A549 (cell line): Measurements from ENCODE around the gene AKIRIN1. TPM values are rescaled to one million over a fixed set of nuclear protein-coding genes. Genes with fewer than 3 reads are reported as not detected.

Experiments
- ATAC-seq, 2 experiments: fragments of 200-7000 bp in 1 of 2; fragments of >200 bp in 1 of 2; cut with Nextera tagmentation in 1 of 2; cut with Tn5 transposase in 1 of 2; 3 replicates each; pipeline versions ENCODE4 v1.8.0 to v1.9.1; 2018 to 2020; ENCODE audit warnings: mild to moderate bottlenecking in 1 of 2, moderate library complexity in 1 of 2
- CTCF ChIA-PET: fragments of 300-600 bp; sonication (Branson Sonifier 250); formaldehyde crosslinking; extraction: SDS; loops from one replicate; lab custom pipeline; 2021; ENCODE audit warnings: antibody characterized with exemption, inconsistent platforms; lab: Yijun Ruan, JAX
- POLR2A ChIA-PET: fragments of 350-600 bp; formaldehyde crosslinking; extraction: SDS; loops from one replicate; lab custom pipeline; 2021; ENCODE audit warnings: antibody characterized with exemption, inconsistent platforms; lab: Yijun Ruan, JAX
- DNase-seq, 2 experiments: peaks; one replicate each; pipeline versions ENCODE4 v3.0.0 to v3.0.0-alpha.2; 2011 to 2016; ENCODE audit warnings: low read depth in 1 of 2, low spot score in 1 of 2
- FAIRE-seq: peaks from 2 replicates; lab custom pipeline; 2011; peaks lifted over from hg19 to GRCh38; lab: Jason Lieb, UNC
- H3K27ac ChIP-seq, 2 experiments: fragments of >200 bp; sonication (Bioruptor Twin); formaldehyde crosslinking; 3 replicates each; pipeline ENCODE4 v1.5.1; 2016 to 2017
- H3K4me1 ChIP-seq: fragments of >200 bp; sonication (Bioruptor Twin); formaldehyde crosslinking; 3 replicates; pipeline ENCODE4 v1.6.1; 2016
- H3K4me2 ChIP-seq: fragments of >200 bp; sonication (Bioruptor Twin); formaldehyde crosslinking; 3 replicates; pipeline ENCODE4 v1.6.1; 2016
- H3K4me3 ChIP-seq: fragments of >200 bp; sonication (Bioruptor Twin); formaldehyde crosslinking; 3 replicates; pipeline ENCODE4 v1.5.1; 2016
- H3K9me3 ChIP-seq: fragments of >200 bp; sonication (Bioruptor Twin); formaldehyde crosslinking; 3 replicates; pipeline ENCODE4 v1.6.1; 2016
- BHLHE40 ChIP-seq: IDR thresholded peaks from 2 replicates; pipeline ENCODE4 v1.6.1; 2012; ENCODE audit warnings: low read depth, low read length, inconsistent platforms
- CHD4 ChIP-seq: fragments of 200-600 bp; sonication (generic); IDR thresholded peaks from 2 replicates; pipeline ENCODE4 v1.6.1; 2016; ENCODE audit warnings: antibody characterized with exemption, mild to moderate bottlenecking, borderline replicate concordance
- E2F6 ChIP-seq: IDR thresholded peaks from 2 replicates; pipeline ENCODE4 v1.6.1; 2012; ENCODE audit warnings: low read depth, borderline replicate concordance
- EHMT2 ChIP-seq: fragments of 200-600 bp; sonication (generic); IDR thresholded peaks from 2 replicates; pipeline ENCODE4 v1.6.1; 2016; ENCODE audit warnings: antibody characterized with exemption, low read depth, mild to moderate bottlenecking, moderate library complexity
- GATA3 ChIP-seq: IDR thresholded peaks from 2 replicates; pipeline ENCODE4 v1.6.1; 2012; ENCODE audit warnings: borderline replicate concordance
- HMGXB4 ChIP-seq: fragments of 250-450 bp; sonication (Bioruptor Pico); IDR thresholded peaks from 2 replicates; pipeline ENCODE4 v1.5.0; 2021; ENCODE audit warnings: mild to moderate bottlenecking, moderate library complexity, borderline replicate concordance
- HOXB5 ChIP-seq: fragments of 250-450 bp; sonication (Bioruptor Pico); IDR thresholded peaks from 2 replicates; pipeline ENCODE4 v1.5.0; 2020; ENCODE audit warnings: mild to moderate bottlenecking, moderate library complexity
- JUN ChIP-seq, 2 experiments: fragments of >200 bp; sonication (Bioruptor Twin); formaldehyde crosslinking; IDR thresholded peaks; 2 replicates in 1 of 2; 3 replicates in 1 of 2; pipeline ENCODE4 v1.6.1; 2016 to 2017
- NR3C1 ChIP-seq: fragments of >200 bp; sonication (Bioruptor Twin); formaldehyde crosslinking; IDR thresholded peaks from 3 replicates; pipeline ENCODE4 v1.6.1; 2017
- PHF8 ChIP-seq: fragments of 200-600 bp; sonication (generic); IDR thresholded peaks from 2 replicates; pipeline ENCODE4 v1.6.1; 2016; ENCODE audit warnings: low read depth, mild to moderate bottlenecking, antibody characterized with exemption, moderate library complexity, borderline replicate concordance
- POLR2A ChIP-seq: IDR thresholded peaks from 2 replicates; pipeline ENCODE4 v1.6.1; 2012; ENCODE audit warnings: mild to moderate bottlenecking, low read length
- RARB ChIP-seq: fragments of 250-450 bp; sonication (Bioruptor Pico); IDR thresholded peaks from 2 replicates; pipeline ENCODE4 v1.8.0; 2021; ENCODE audit warnings: mild to moderate bottlenecking, moderate library complexity
- RCOR1 ChIP-seq: fragments of 150-350 bp; IDR thresholded peaks from 2 replicates; pipeline ENCODE4 v1.6.1; 2014; ENCODE audit warnings: antibody characterized with exemption, low read length, low read depth
- RFX5 ChIP-seq: fragments of 450-650 bp; IDR thresholded peaks from 2 replicates; pipeline ENCODE4 v1.7.1; 2014; ENCODE audit warnings: antibody characterized with exemption, mild to moderate bottlenecking, moderate library complexity
- SMC3 ChIP-seq: fragments of >200 bp; sonication (Bioruptor Twin); formaldehyde crosslinking; IDR thresholded peaks from 3 replicates; pipeline ENCODE4 v1.6.1; 2018; ENCODE audit warnings: inconsistent platforms
- TFCP2L1 ChIP-seq: fragments of 250-450 bp; sonication (Bioruptor Pico); IDR thresholded peaks from 2 replicates; pipeline ENCODE4 v1.5.0; 2021; ENCODE audit warnings: mild to moderate bottlenecking
- WGBS: methylation state at CpG from one replicate; pipeline ENCODE4 v1.1.6; 2017; ENCODE audit errors: missing lambda C conversion rate; 5-methylcytosine and 5-hydroxymethylcytosine counted together
- polyA minus RNA-seq: library from RNA; depleted of rRNA, polyadenylated mRNA; stranded (reverse); fragments of >200 nt; gene quantifications from 2 replicates; pipeline ENCODE4 v1.2.3, GENCODE V29; 2011; rRNA and poly(A)+ RNA removed
- polyA plus RNA-seq, 4 experiments: library from polyadenylated mRNA; depleted of rRNA in 3 of 4; stranded (reverse); fragments of >200 nt; fragmentation: RNase III in 1 of 4; extraction: RNeasy Plus Mini Kit Qiagen cat#74134 plus additional on column Dnase treatment in 1 of 4; gene quantifications; 2 replicates in 3 of 4; 3 replicates in 1 of 4; pipeline ENCODE4 v1.2.3, GENCODE V29; 2011 to 2017
- TF ChIP-seq, protein P1 (sequence below): fragments of >200 bp; sonication (Bioruptor Twin); formaldehyde crosslinking; IDR thresholded peaks from 3 replicates; pipeline ENCODE4 v1.6.1; 2016
- TF ChIP-seq, protein P2 (sequence below): fragments of >200 bp; sonication (Bioruptor Twin); formaldehyde crosslinking; IDR thresholded peaks from 2 replicates; pipeline ENCODE4 v1.6.1; 2016
- TF ChIP-seq, protein P3 (sequence below): IDR thresholded peaks from 2 replicates; pipeline ENCODE4 v1.6.1; 2012
- TF ChIP-seq, protein P4 (sequence below): IDR thresholded peaks from 2 replicates; pipeline ENCODE4 v1.6.1; 2012

Gene AKIRIN1
- polyA plus RNA-seq (2011; rRNA removed) (62.0 and 72.0 TPM in 2 replicates), polyA plus RNA-seq (2017; fragmentation: RNase III; extraction: RNeasy Plus Mini Kit Qiagen cat#74134 plus additional on column Dnase treatment) (37.7 to 39.6 TPM (median 38.6 TPM) in 3 replicates), polyA minus RNA-seq (19.3 and 25.1 TPM in 2 replicates)
- polyA plus RNA-seq (2012; cell fraction: cytosol; rRNA removed), result 25.4 and 35.3 TPM in 2 replicates
- 11.8 and 13.0 TPM in 2 replicates for polyA plus RNA-seq (2012; cell fraction: nucleus; rRNA removed)

DNA sequence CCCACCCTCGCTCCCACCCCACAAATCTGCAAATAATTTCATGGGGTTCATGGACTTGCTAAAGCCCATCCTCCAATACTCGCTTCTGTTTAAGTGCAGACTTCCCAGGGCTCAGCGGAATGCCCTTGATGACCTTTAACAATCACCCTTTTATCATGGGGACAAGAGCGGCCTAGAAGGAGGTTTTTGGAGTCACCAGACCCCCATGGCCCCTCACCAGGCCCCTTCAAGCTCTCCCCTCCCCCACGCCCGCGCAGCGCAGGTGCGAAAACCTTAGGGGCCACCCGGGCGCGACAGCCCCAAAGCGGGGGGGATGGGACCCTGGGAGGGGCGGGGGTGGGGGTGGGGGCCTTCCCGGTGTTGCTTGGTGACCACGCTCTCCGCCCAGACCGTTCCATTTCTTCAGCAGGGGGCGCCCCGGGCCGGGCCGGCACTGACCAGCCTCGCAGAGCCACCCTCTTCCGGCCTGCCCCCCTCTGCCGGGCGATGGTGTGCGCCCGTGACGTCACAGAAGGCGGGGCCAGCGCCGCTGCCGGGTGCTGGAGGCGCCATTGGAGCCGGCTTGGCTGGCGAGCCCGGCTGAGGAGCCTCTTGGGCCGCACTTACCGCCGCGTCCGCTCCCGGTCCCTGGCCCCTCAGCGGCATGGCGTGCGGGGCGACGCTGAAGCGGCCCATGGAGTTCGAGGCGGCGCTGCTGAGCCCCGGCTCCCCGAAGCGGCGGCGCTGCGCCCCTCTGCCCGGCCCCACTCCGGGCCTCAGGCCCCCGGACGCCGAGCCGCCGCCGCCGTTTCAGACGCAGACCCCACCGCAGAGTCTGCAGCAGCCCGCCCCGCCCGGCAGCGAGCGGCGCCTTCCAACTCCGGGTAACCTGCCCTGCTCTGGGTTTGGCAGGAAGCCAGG is at the start of gene AKIRIN1:
AKIRIN1 (plus strand) TSS at position 539 of the 900 bp plus-strand sequence; CDS start at position 644, 105 bp downstream.
- Histone ChIP-seq H3K4me1 (peaks cover 35% of the 10 kb centered on the region), H3K4me2 (peak within 1 kb of the TSS; percentile 85), H3K9me3 (no peaks in the 10 kb centered on the region), H3K4me3 (peak within 1 kb of the TSS; percentile 100), H3K27ac (peak within 1 kb of the TSS; percentile 98 to 99)
- ATAC-seq (peak; percentile 91 to 96), DNase-seq (peak; percentile 87 to 95), FAIRE-seq (no peak)
- ChIA-PET POLR2A (interaction anchor here (1.2 kb wide), 1 partner anchor 35 kb away, joined by 7 read pairs; the partner anchor contains the start of gene NDUFS5), CTCF (no interaction called here)
- TF ChIP-seq RCOR1 (no peak), SMC3 (no peak), E2F6 (peak; percentile 54), NR3C1 (no peak), RARB (CRISPR knock-in tag) (no peak), BHLHE40 (peak; percentile 78), CHD4 (no peak), POLR2A (peak; percentile 84), HMGXB4 (CRISPR knock-in tag) (no peak), HOXB5 (CRISPR knock-in tag) (no peak), GATA3 (peak; percentile 68), JUN (IDR thresholded peaks at IDR 0.05) (peak; percentile 51 to 84; a peak in 4 of 5 replicates), PHF8 (peak; percentile 93), TFCP2L1 (no peak), RFX5 (peak; percentile 35; the same call in 1 of the 2 replicates), EHMT2 (no peak)
- TF ChIP-seq, protein P1, sequence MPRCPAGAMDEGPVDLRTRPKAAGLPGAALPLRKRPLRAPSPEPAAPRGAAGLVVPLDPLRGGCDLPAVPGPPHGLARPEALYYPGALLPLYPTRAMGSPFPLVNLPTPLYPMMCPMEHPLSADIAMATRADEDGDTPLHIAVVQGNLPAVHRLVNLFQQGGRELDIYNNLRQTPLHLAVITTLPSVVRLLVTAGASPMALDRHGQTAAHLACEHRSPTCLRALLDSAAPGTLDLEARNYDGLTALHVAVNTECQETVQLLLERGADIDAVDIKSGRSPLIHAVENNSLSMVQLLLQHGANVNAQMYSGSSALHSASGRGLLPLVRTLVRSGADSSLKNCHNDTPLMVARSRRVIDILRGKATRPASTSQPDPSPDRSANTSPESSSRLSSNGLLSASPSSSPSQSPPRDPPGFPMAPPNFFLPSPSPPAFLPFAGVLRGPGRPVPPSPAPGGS, result peak; percentile 52; the same call in 1 of the 3 replicates
- TF ChIP-seq, protein P2, sequence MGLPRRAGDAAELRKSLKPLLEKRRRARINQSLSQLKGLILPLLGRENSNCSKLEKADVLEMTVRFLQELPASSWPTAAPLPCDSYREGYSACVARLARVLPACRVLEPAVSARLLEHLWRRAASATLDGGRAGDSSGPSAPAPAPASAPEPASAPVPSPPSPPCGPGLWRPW, result no peak
- TF ChIP-seq, protein P3, sequence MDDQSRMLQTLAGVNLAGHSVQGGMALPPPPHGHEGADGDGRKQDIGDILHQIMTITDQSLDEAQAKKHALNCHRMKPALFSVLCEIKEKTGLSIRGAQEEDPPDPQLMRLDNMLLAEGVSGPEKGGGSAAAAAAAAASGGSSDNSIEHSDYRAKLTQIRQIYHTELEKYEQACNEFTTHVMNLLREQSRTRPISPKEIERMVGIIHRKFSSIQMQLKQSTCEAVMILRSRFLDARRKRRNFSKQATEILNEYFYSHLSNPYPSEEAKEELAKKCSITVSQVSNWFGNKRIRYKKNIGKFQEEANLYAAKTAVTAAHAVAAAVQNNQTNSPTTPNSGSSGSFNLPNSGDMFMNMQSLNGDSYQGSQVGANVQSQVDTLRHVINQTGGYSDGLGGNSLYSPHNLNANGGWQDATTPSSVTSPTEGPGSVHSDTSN, result no peak
- TF ChIP-seq, protein P4, sequence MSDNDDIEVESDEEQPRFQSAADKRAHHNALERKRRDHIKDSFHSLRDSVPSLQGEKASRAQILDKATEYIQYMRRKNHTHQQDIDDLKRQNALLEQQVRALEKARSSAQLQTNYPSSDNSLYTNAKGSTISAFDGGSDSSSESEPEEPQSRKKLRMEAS, result peak; percentile 70
- WGBS, result 0% methylated on average over 4 of the region's 76 CpGs
